PFSK-1 (cell line): Measurements from ENCODE around the gene KCNG4.

Experiments used
- SIN3A ChIP-seq: IDR thresholded peaks from 2 replicates; pipeline ENCODE4 v1.6.1; 2012; ENCODE audit warnings: mild to moderate bottlenecking, low read length, moderate library complexity, borderline replicate concordance; ENCODE audit not compliant: insufficient read depth
- TAF1 ChIP-seq: IDR thresholded peaks from 2 replicates; pipeline ENCODE4 v1.6.1; 2012; ENCODE audit warnings: low read length, control low read depth, borderline replicate concordance; ENCODE audit not compliant: insufficient read depth
- TF ChIP-seq, protein P1 (sequence below), 2 experiments: IDR thresholded peaks; 2 replicates each; pipeline versions ENCODE4 v1.6.1 to v1.8.0; 2011 to 2012; ENCODE audit warnings: low read depth in 2 of 2, low read length in 2 of 2, control low read depth in 1 of 2, inconsistent platforms in 1 of 2, mild to moderate bottlenecking in 1 of 2, moderate library complexity in 1 of 2; ENCODE audit not compliant: insufficient read depth in 1 of 2

DNA sequence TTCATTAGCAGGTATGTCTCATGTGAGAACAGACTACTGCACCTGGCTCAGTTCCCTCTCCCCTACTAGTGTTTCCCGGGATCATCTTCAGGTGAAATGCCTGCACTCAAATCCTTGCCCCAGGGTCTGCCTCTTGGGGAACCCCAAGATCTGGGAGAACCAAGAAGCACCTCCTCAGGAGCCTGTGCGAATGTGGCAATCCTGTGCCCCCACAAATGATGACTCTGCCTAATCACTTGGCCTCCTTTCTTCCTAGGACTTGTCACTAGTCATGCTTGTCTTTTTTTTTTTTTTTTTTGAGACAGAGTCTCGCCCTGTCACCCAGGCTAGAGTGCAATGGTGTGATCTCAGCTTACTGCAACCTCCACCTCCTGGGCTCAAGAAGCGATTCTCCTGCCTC is 27.2 kb downstream of the KCNG4 start:
- TF ChIP-seq TAF1 = no peak
- no peak for TF ChIP-seq SIN3A
- TF ChIP-seq, protein P1, sequence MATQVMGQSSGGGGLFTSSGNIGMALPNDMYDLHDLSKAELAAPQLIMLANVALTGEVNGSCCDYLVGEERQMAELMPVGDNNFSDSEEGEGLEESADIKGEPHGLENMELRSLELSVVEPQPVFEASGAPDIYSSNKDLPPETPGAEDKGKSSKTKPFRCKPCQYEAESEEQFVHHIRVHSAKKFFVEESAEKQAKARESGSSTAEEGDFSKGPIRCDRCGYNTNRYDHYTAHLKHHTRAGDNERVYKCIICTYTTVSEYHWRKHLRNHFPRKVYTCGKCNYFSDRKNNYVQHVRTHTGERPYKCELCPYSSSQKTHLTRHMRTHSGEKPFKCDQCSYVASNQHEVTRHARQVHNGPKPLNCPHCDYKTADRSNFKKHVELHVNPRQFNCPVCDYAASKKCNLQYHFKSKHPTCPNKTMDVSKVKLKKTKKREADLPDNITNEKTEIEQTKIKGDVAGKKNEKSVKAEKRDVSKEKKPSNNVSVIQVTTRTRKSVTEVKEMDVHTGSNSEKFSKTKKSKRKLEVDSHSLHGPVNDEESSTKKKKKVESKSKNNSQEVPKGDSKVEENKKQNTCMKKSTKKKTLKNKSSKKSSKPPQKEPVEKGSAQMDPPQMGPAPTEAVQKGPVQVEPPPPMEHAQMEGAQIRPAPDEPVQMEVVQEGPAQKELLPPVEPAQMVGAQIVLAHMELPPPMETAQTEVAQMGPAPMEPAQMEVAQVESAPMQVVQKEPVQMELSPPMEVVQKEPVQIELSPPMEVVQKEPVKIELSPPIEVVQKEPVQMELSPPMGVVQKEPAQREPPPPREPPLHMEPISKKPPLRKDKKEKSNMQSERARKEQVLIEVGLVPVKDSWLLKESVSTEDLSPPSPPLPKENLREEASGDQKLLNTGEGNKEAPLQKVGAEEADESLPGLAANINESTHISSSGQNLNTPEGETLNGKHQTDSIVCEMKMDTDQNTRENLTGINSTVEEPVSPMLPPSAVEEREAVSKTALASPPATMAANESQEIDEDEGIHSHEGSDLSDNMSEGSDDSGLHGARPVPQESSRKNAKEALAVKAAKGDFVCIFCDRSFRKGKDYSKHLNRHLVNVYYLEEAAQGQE (IDR thresholded peaks at IDR 0.05; ENCODE audit: insufficient read depth in 1 of 2, low read depth in 2 of 2, low read length in 2 of 2) = no peak
